Small intestine (tissue), 7 donors: ENCODE data around the gene LUZP2. TPM values are rescaled to one million over a fixed set of nuclear protein-coding genes. Genes with fewer than 3 reads are reported as not detected.

ENCODE experiments used
- DNase-seq, 2 donors: peaks; one replicate each; pipeline versions ENCODE4 v3.0.0 to v3.0.0-alpha.2; 2013
- FAIRE-seq: peaks from 2 replicates; lab custom pipeline; 2012; peaks lifted over from hg19 to GRCh38; lab: Jason Lieb, UNC
- H3K27ac ChIP-seq, 3 donors: one replicate each; pipeline ENCODE4 v1.5.1; 2013; ENCODE audit warnings: low read length in 2 of 3, mild to moderate bottlenecking in 2 of 3, control low read depth in 1 of 3, inconsistent platforms in 1 of 3, low read depth in 1 of 3, moderate library complexity in 1 of 3
- H3K27me3 ChIP-seq, 3 donors: one replicate each; pipeline ENCODE4 v1.6.1; 2013; ENCODE audit warnings: low read length in 3 of 3, inconsistent platforms in 1 of 3; ENCODE audit not compliant: control insufficient read depth in 3 of 3, insufficient read depth in 3 of 3
- H3K36me3 ChIP-seq, 3 donors: one replicate each; pipeline ENCODE4 v1.6.1; 2013; ENCODE audit warnings: low read length in 3 of 3, inconsistent platforms in 1 of 3, low read depth in 1 of 3, mild to moderate bottlenecking in 1 of 3, moderate library complexity in 1 of 3; ENCODE audit not compliant: control insufficient read depth in 3 of 3, insufficient read depth in 2 of 3
- H3K4me1 ChIP-seq, 3 donors: one replicate each; pipeline ENCODE4 v1.6.1; 2013; ENCODE audit warnings: low read length in 2 of 3, inconsistent platforms in 1 of 3, low read depth in 1 of 3, mild to moderate bottlenecking in 1 of 3, moderate library complexity in 1 of 3; ENCODE audit not compliant: control insufficient read depth in 3 of 3, insufficient read depth in 2 of 3
- H3K4me3 ChIP-seq, 3 donors: one replicate each; pipeline ENCODE4 v1.5.1; 2013; ENCODE audit warnings: low read length in 3 of 3, control low read depth in 1 of 3, inconsistent platforms in 1 of 3, low read depth in 1 of 3, mild to moderate bottlenecking in 1 of 3, moderate library complexity in 1 of 3
- H3K9me3 ChIP-seq, 2 donors: one replicate each; pipeline ENCODE4 v1.6.1; 2013; ENCODE audit warnings: low read depth in 1 of 2, low read length in 1 of 2; ENCODE audit not compliant: control insufficient read depth in 2 of 2, insufficient read depth in 1 of 2
- WGBS, 3 donors: extraction: QIAGEN DNeasy Blood & Tissue Kit; methylation state at CpG; one replicate each; pipeline ENCODE4 v1.1.7; 2013; 5-methylcytosine and 5-hydroxymethylcytosine counted together
- polyA plus RNA-seq, 4 donors: library from polyadenylated mRNA; stranded (reverse) in 3 of 4; unstranded in 1 of 4; fragments of 200-250 nt in 3 of 4; fragments of 120-200 nt in 1 of 4; gene quantifications; one replicate each; pipeline versions ENCODE4 v1.2.1 to v1.2.3, GENCODE V29; 2013
- donor health status: healthy with polysubstance abuse.
- donor health status: control.
- donor health status: control.
- donor health status: Bipolar disorder and iron deficiency.
- donor health status: healthy.

LUZP2 gene
- polyA plus RNA-seq, 4 donors: 0.52 to 1.3 TPM; not detected in 2

GRCh38 chr11:24781288-24781687, 284.4 kb downstream of the LUZP2 start:
- H3K4me1 ChIP-seq: no peaks in the 10 kb centered on the region
- DNase-seq: no peak
- no peaks in the 10 kb centered on the region for H3K36me3 ChIP-seq
- no peaks in the 10 kb centered on the region for H3K9me3 ChIP-seq
- no peak overlapping the region for H3K4me3 ChIP-seq
- no peak for FAIRE-seq
- H3K27me3 ChIP-seq: no peaks in the 10 kb centered on the region
- H3K27ac ChIP-seq: no peak overlapping the region

DNA sequence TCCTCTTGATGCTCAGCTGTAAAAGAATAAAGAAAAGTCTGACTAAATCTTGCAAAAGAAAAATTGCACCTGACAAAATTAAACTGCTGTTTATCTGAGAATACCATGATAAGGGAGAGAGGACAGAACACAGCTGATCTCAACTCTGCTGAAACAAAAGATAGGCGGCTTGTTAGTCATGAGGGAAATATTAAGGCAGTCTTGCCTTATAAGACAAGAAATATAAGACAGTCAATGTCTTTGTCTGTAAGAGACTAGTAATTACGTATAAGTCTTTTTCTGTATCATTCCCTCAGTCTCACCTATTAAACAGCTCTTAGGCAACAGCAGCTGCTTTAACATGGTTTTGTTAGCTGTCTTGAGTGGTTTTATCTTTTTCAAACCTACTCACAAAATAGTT, 296.6 kb downstream of the LUZP2 start:
- Histone ChIP-seq H3K36me3 (no peaks in the 10 kb centered on the region), H3K4me3 (no peak overlapping the region), H3K4me1 (no peaks in the 10 kb centered on the region), H3K27ac (no peak overlapping the region), H3K9me3 (no peaks in the 10 kb centered on the region), H3K27me3 (no peaks in the 10 kb centered on the region)
- WGBS, 3 donors: 51 to 62% (median 59%) methylated on average over 2 of the region's 2 CpGs
- no peak for DNase-seq
- FAIRE-seq: no peak

- Histone ChIP-seq H3K27ac (no peak overlapping the region), H3K9me3 (no peaks in the 10 kb centered on the region), H3K27me3 (no peaks in the 10 kb centered on the region), H3K36me3 (no peaks in the 10 kb centered on the region), H3K4me1 (no peaks in the 10 kb centered on the region), H3K4me3 (no peak overlapping the region)
- FAIRE-seq: no peak
- 88 to 93% (median 91%) methylated on average over 1 of the region's 1 CpG for WGBS, 3 donors
- no peak for DNase-seq
These were observed 297.2 kb downstream of the LUZP2 start for GRCh38 chr11:24794064-24794463.

- 62 to 75% (median 67%) methylated on average over 2 of the region's 2 CpGs for WGBS, 3 donors
- H3K27me3 ChIP-seq: no peaks in the 10 kb centered on the region
- no peak overlapping the region for H3K27ac ChIP-seq
- no peaks in the 10 kb centered on the region for H3K4me1 ChIP-seq
- H3K9me3 ChIP-seq: no peaks in the 10 kb centered on the region
- DNase-seq: no peak
- no peak overlapping the region for H3K4me3 ChIP-seq
- no peak for FAIRE-seq
- H3K36me3 ChIP-seq: no peaks in the 10 kb centered on the region
These were observed 308.8 kb downstream of the LUZP2 start for GRCh38 chr11:24805671-24806070.

GRCh38 chr11:24808173-24808572, 311.3 kb downstream of the LUZP2 start:
- no peak for DNase-seq
- FAIRE-seq: no peak

GRCh38 chr11:24819006-24819405, 322.2 kb downstream of the LUZP2 start:
- no peaks in the 10 kb centered on the region for H3K4me1 ChIP-seq
- DNase-seq (no peak), FAIRE-seq (no peak)
- H3K4me3 ChIP-seq: no peak overlapping the region
- no peaks in the 10 kb centered on the region for H3K36me3 ChIP-seq
- H3K9me3 ChIP-seq: no peaks in the 10 kb centered on the region
- no peaks in the 10 kb centered on the region for H3K27me3 ChIP-seq
- 22 to 31% (median 29%) methylated on average over 4 of the region's 4 CpGs for WGBS, 3 donors
- H3K27ac ChIP-seq: no peak overlapping the region

More at GRCh38 chr11:24808173-24808572, 311.3 kb downstream of the LUZP2 start:
- Histone ChIP-seq H3K9me3 (no peaks in the 10 kb centered on the region), H3K4me1 (no peaks in the 10 kb centered on the region), H3K4me3 (no peak overlapping the region), H3K36me3 (no peaks in the 10 kb centered on the region), H3K27ac (no peak overlapping the region), H3K27me3 (no peaks in the 10 kb centered on the region)
- 61 to 71% (median 64%) methylated on average over 2 of the region's 2 CpGs for WGBS, 3 donors

- 49 to 57% (median 49%) methylated on average over 4 of the region's 4 CpGs for WGBS, 3 donors
- no peak for FAIRE-seq
- no peak overlapping the region for H3K27ac ChIP-seq
- no peaks in the 10 kb centered on the region for H3K9me3 ChIP-seq
- DNase-seq: no peak
- H3K4me1 ChIP-seq: no peaks in the 10 kb centered on the region
- H3K27me3 ChIP-seq: no peaks in the 10 kb centered on the region
- no peak overlapping the region for H3K4me3 ChIP-seq
- no peaks in the 10 kb centered on the region for H3K36me3 ChIP-seq
These were observed 323.1 kb downstream of the LUZP2 start for GRCh38 chr11:24819863-24820434.

DNA sequence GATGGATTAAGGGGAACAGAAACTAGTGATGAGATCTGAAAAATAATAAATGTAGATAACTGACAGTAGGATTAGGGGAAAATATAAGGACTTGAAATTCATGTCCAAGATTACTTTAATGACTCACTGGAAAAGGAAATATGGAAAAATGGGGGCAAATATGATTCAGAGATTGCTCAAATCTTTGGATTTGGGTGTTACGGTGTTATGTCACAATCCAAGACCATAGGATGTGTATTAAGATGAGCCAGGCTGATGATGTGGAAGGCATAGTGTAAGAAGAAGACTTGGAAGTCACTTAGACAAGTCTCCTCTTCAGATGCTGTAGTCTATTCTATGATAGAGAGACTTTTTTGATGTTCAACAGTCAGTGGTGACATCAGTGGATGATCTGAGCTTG, 323.7 kb downstream of the LUZP2 start:
- FAIRE-seq (no peak), DNase-seq (no peak)
- Histone ChIP-seq H3K4me1 (no peaks in the 10 kb centered on the region), H3K36me3 (no peaks in the 10 kb centered on the region), H3K27ac (no peak overlapping the region), H3K4me3 (no peak overlapping the region), H3K9me3 (no peaks in the 10 kb centered on the region), H3K27me3 (no peaks in the 10 kb centered on the region)
- 89 to 100% (median 93%) methylated on average over 1 of the region's 1 CpG for WGBS, 3 donors
